WTC11 (cell line): Measurements from ENCODE around the gene UNC13C. TPM values are rescaled to one million over a fixed set of nuclear protein-coding genes. Genes with fewer than 3 reads are reported as not detected.

ENCODE experiments used
- ATAC-seq: fragments of 200-7000 bp; cut with Tn5 transposase; 2 replicates; pipeline ENCODE4 v1.10.0; 2021; ENCODE audit warnings: mild to moderate bottlenecking, moderate library complexity
- CTCF ChIA-PET: fragments of 300-600 bp; sonication (Branson Sonifier 250); formaldehyde crosslinking; loops from one replicate; lab custom pipeline; 2021; ENCODE audit warnings: antibody characterized with exemption; lab: Charles Lee
- POLR2A ChIA-PET: fragments of 350-600 bp; sonication (Branson Sonifier 250); formaldehyde crosslinking; loops from one replicate; lab custom pipeline; 2021; ENCODE audit warnings: antibody characterized with exemption; lab: Charles Lee
- DNase-seq: peaks from one replicate; pipeline ENCODE4 v3.0.0; 2021; ENCODE audit warnings: low spot score
- H3K27ac Mint-ChIP-seq: 2 replicates; pipeline ENCODE4 v1.8.0; 2021; ENCODE audit warnings: mixed read lengths
- H3K27me3 Mint-ChIP-seq: 2 replicates; pipeline ENCODE4 v1.8.0; 2021; ENCODE audit warnings: low read depth, mild to moderate bottlenecking, moderate library complexity, mixed read lengths
- H3K36me3 Mint-ChIP-seq: 2 replicates; pipeline ENCODE4 v1.8.0; 2021; ENCODE audit warnings: mixed read lengths
- H3K4me1 Mint-ChIP-seq: 2 replicates; pipeline ENCODE4 v1.8.0; 2022; ENCODE audit warnings: mixed read lengths
- H3K4me3 Mint-ChIP-seq: 2 replicates; pipeline ENCODE4 v1.8.0; 2021; ENCODE audit warnings: mild to moderate bottlenecking, moderate library complexity, mixed read lengths
- H3K9me3 Mint-ChIP-seq: 2 replicates; pipeline ENCODE4 v1.8.0; 2021; ENCODE audit warnings: mixed read lengths
- ARID4B ChIP-seq: sonication (generic); formaldehyde crosslinking; IDR thresholded peaks from 2 replicates; pipeline ENCODE4 v1.8.0; 2023; ENCODE audit warnings: missing genetic modification reagents, mild to moderate bottlenecking, borderline replicate concordance
- ATF1 ChIP-seq: sonication (generic); formaldehyde crosslinking; IDR thresholded peaks from 2 replicates; pipeline ENCODE4 v1.8.1; 2023; ENCODE audit warnings: mild to moderate bottlenecking, moderate library complexity, missing genetic modification reagents
- CREM ChIP-seq: sonication (generic); formaldehyde crosslinking; IDR thresholded peaks from 2 replicates; pipeline ENCODE4 v1.8.1; 2022; ENCODE audit warnings: mild to moderate bottlenecking, missing genetic modification reagents, moderate library complexity
- E2F1 ChIP-seq: sonication (generic); formaldehyde crosslinking; IDR thresholded peaks from 2 replicates; pipeline ENCODE4 v1.8.0; 2022; ENCODE audit warnings: mild to moderate bottlenecking, missing genetic modification reagents
- EMX1 ChIP-seq: fragments of 250-450 bp; sonication (Bioruptor Pico); IDR thresholded peaks from 2 replicates; pipeline ENCODE4 v1.8.0; 2021; ENCODE audit warnings: mild to moderate bottlenecking
- ETV6 ChIP-seq: sonication (generic); formaldehyde crosslinking; IDR thresholded peaks from 2 replicates; pipeline ENCODE4 v1.8.1; 2022; ENCODE audit warnings: mild to moderate bottlenecking, missing genetic modification reagents
- FOXK1 ChIP-seq: sonication (generic); formaldehyde crosslinking; IDR thresholded peaks from 2 replicates; pipeline ENCODE4 v1.8.0; 2022; ENCODE audit warnings: mild to moderate bottlenecking, moderate library complexity, missing genetic modification reagents
- MYBL2 ChIP-seq: sonication (generic); formaldehyde crosslinking; IDR thresholded peaks from 2 replicates; pipeline ENCODE4 v1.8.1; 2023; ENCODE audit warnings: mild to moderate bottlenecking, moderate library complexity, missing genetic modification reagents
- NFE2L1 ChIP-seq: sonication (generic); formaldehyde crosslinking; IDR thresholded peaks from 2 replicates; pipeline ENCODE4 v1.8.1; 2023; ENCODE audit warnings: missing genetic modification reagents
- NFYB ChIP-seq: sonication (generic); formaldehyde crosslinking; conservative IDR thresholded peaks from 2 replicates; pipeline ENCODE4 v1.8.0; 2022; ENCODE audit warnings: low read depth, missing genetic modification reagents
- SMAD3 ChIP-seq: sonication (generic); formaldehyde crosslinking; IDR thresholded peaks from 2 replicates; pipeline ENCODE4 v1.8.0; 2022; ENCODE audit warnings: missing genetic modification reagents, mild to moderate bottlenecking, borderline replicate concordance
- SMAD4 ChIP-seq: sonication (generic); formaldehyde crosslinking; IDR thresholded peaks from 2 replicates; pipeline ENCODE4 v1.8.0; 2022; ENCODE audit warnings: mild to moderate bottlenecking, missing genetic modification reagents
- ZNF263 ChIP-seq: sonication (generic); formaldehyde crosslinking; IDR thresholded peaks from 2 replicates; pipeline ENCODE4 v1.8.1; 2022; ENCODE audit warnings: low read depth, mild to moderate bottlenecking, moderate library complexity, missing genetic modification reagents
- ZNF281 ChIP-seq: sonication (generic); formaldehyde crosslinking; IDR thresholded peaks from 2 replicates; pipeline ENCODE4 v1.8.0; 2023; ENCODE audit warnings: mild to moderate bottlenecking, missing genetic modification reagents
- ZNF423 ChIP-seq: fragments of 250-450 bp; sonication (Bioruptor Pico); IDR thresholded peaks from 2 replicates; pipeline ENCODE4 v2.1.2; 2022; ENCODE audit warnings: mild to moderate bottlenecking, moderate library complexity
- ZNF532 ChIP-seq: fragments of 250-450 bp; sonication (Bioruptor Pico); IDR thresholded peaks from 2 replicates; pipeline ENCODE4 v1.9.0; 2021; ENCODE audit warnings: mild to moderate bottlenecking, borderline replicate concordance
- ZNF671 ChIP-seq: fragments of 250-450 bp; sonication (Bioruptor Pico); IDR thresholded peaks from 2 replicates; pipeline ENCODE4 v1.8.0; 2021; ENCODE audit warnings: mild to moderate bottlenecking
- ZSCAN18 ChIP-seq: fragments of 250-450 bp; sonication (Bioruptor Pico); IDR thresholded peaks from 2 replicates; pipeline ENCODE4 v2.1.2; 2022; ENCODE audit warnings: mild to moderate bottlenecking, moderate library complexity
- total RNA-seq: library from RNA; stranded (reverse); gene quantifications from 3 replicates; pipeline ENCODE4 v1.2.3, GENCODE V29; 2021

UNC13C gene
- total RNA-seq, 1 experiment from 2014 or later, result 0.07 TPM

GRCh38 chr15:54102704-54103103, 124.5 kb downstream of the UNC13C start (continued):
- TF ChIP-seq ZSCAN18 (CRISPR knock-in tag) (no peak), CREM (no peak)
- TF ChIP-seq, all 79 proteins: peak for 0

GRCh38 chr15:54109014-54109413, 130.8 kb downstream of the UNC13C start:
- Mint-ChIP-seq H3K4me3 (no peak overlapping the region), H3K4me1 (no peaks in the 10 kb centered on the region)
- POLR2A ChIA-PET, result no interaction called here
- no peak for ATAC-seq
- no peak for TF ChIP-seq ETV6
- no peak for TF ChIP-seq SMAD3 (CRISPR knock-in tag)
- no peak for TF ChIP-seq ZNF423 (CRISPR knock-in tag)
- no peak for TF ChIP-seq ZNF263 (CRISPR knock-in tag)
- no peak for TF ChIP-seq NFE2L1
- TF ChIP-seq E2F1 (CRISPR knock-in tag), result no peak
- TF ChIP-seq, all 79 proteins: peak for 0
- no peak overlapping the region for H3K27ac Mint-ChIP-seq
- no peaks in the 10 kb centered on the region for H3K36me3 Mint-ChIP-seq
- CTCF ChIA-PET, result no interaction called here
- H3K27me3 Mint-ChIP-seq, result no peaks in the 10 kb centered on the region
- no peak for DNase-seq
- H3K9me3 Mint-ChIP-seq, result no peaks in the 10 kb centered on the region

GRCh38 chr15:54119051-54119450, 140.8 kb downstream of the UNC13C start:
- ATAC-seq (no peak), DNase-seq (no peak)
- CTCF ChIA-PET, result no interaction called here
- Mint-ChIP-seq H3K27me3 (no peaks in the 10 kb centered on the region), H3K36me3 (no peaks in the 10 kb centered on the region), H3K27ac (no peak overlapping the region), H3K4me3 (no peak overlapping the region), H3K9me3 (no peaks in the 10 kb centered on the region), H3K4me1 (peaks cover 2% of the 10 kb centered on the region; the same call in 1 of the 2 replicates)
- POLR2A ChIA-PET, result no interaction called here
- TF ChIP-seq ARID4B (CRISPR knock-in tag), result no peak
- no peak for TF ChIP-seq ZNF671
- no peak for TF ChIP-seq MYBL2 (CRISPR knock-in tag)
- no peak for TF ChIP-seq FOXK1 (CRISPR knock-in tag)
- TF ChIP-seq ZNF532 (CRISPR knock-in tag), result no peak
- no peak for TF ChIP-seq ZNF281 (CRISPR knock-in tag)
- no peak for TF ChIP-seq ATF1
- no peak for TF ChIP-seq SMAD4 (CRISPR knock-in tag)
- no peak for TF ChIP-seq EMX1
- no peak for TF ChIP-seq NFYB (CRISPR knock-in tag)
